SK-N-SH (cell line): Measurements from ENCODE around the gene BMP7. TPM values are rescaled to one million over a fixed set of nuclear protein-coding genes. Genes with fewer than 3 reads are reported as not detected.

Source experiments
- CTCF ChIA-PET: fragments of 300-600, 350-600 bp; formaldehyde crosslinking; extraction: SDS; loops from one replicate; lab custom pipeline; 2021; lab: Yijun Ruan, JAX
- POLR2A ChIA-PET: fragments of 350-600 bp; sonication (Branson Sonifier 250); formaldehyde crosslinking; extraction: SDS; loops from one replicate; lab custom pipeline; 2020; ENCODE audit warnings: antibody characterized with exemption, inconsistent platforms; lab: Yijun Ruan, JAX
- DNase-seq: peaks from one replicate; pipeline ENCODE4 v3.0.0; 2012
- H2AFZ ChIP-seq: fragments of 200-600 bp; sonication (generic); 2 replicates; pipeline ENCODE4 v1.8.1; 2016; ENCODE audit warnings: antibody characterized with exemption, mild to moderate bottlenecking, low read depth
- H3F3A ChIP-seq: fragments of 200-600 bp; sonication (generic); replicated peaks from 2 replicates; pipeline ENCODE3; 2016; ENCODE audit warnings: antibody characterized with exemption, mild to moderate bottlenecking; ENCODE audit not compliant: insufficient read depth
- H3K27ac ChIP-seq, 2 experiments: fragments of 200-500 bp in 1 of 2; fragments of 200-600 bp in 1 of 2; sonication (Bioruptor generic) in 1 of 2; sonication (generic), shearing (Covaris generic) in 1 of 2; 2 replicates each; pipeline versions ENCODE4 v1.5.1 to v1.6.1; 2014 to 2016; ENCODE audit warnings: low read depth in 2 of 2, inconsistent platforms in 1 of 2, low read length in 1 of 2, mild to moderate bottlenecking in 1 of 2, mixed read lengths in 1 of 2
- H3K27me3 ChIP-seq: fragments of 200-600 bp; sonication (generic), shearing (Covaris generic); 2 replicates; pipeline ENCODE4 v1.6.1; 2016; ENCODE audit warnings: mixed run types; ENCODE audit not compliant: insufficient read depth
- H3K36me3 ChIP-seq, 2 experiments: fragments of 200-500 bp in 1 of 2; fragments of 200-600 bp in 1 of 2; sonication (Bioruptor generic) in 1 of 2; sonication (generic) in 1 of 2; replicated peaks in 1 of 2; 2 replicates each; pipeline versions ENCODE3 to v1.5.1; 2014 to 2016; ENCODE audit warnings: low read length in 1 of 2, mild to moderate bottlenecking in 1 of 2; ENCODE audit not compliant: insufficient read depth in 2 of 2, control insufficient read depth in 1 of 2
- H3K4me1 ChIP-seq, 2 experiments: fragments of 200-500 bp in 1 of 2; fragments of 200-600 bp in 1 of 2; sonication (Bioruptor generic) in 1 of 2; sonication (generic), shearing (Covaris generic) in 1 of 2; 2 replicates each; pipeline versions ENCODE4 v1.5.1 to v1.6.1; 2014 to 2016; ENCODE audit warnings: low read depth in 1 of 2, low read length in 1 of 2, mixed run types in 1 of 2; ENCODE audit not compliant: insufficient read depth in 2 of 2, control insufficient read depth in 1 of 2
- H3K4me2 ChIP-seq: fragments of 200-600 bp; sonication (generic), shearing (Covaris generic); 2 replicates; pipeline ENCODE4 v1.6.1; 2017; ENCODE audit warnings: mixed run types
- H3K4me3 ChIP-seq, 2 experiments: fragments of 200-500 bp in 1 of 2; fragments of 200-600 bp in 1 of 2; sonication (Bioruptor generic) in 1 of 2; sonication (generic), shearing (Covaris generic) in 1 of 2; 2 replicates each; pipeline versions ENCODE4 v1.5.1 to v1.8.1; 2014 to 2016; ENCODE audit warnings: low read depth in 2 of 2, inconsistent platforms in 1 of 2, low read length in 1 of 2, mild to moderate bottlenecking in 1 of 2, mixed read lengths in 1 of 2, moderate library complexity in 1 of 2
- H3K79me2 ChIP-seq: fragments of 200-600 bp; sonication (generic); 2 replicates; pipeline ENCODE4 v1.8.1; 2017; ENCODE audit warnings: mild to moderate bottlenecking; ENCODE audit not compliant: insufficient read depth
- H3K9ac ChIP-seq: fragments of 200-600 bp; sonication (generic); 2 replicates; pipeline ENCODE4 v1.6.1; 2017; ENCODE audit warnings: mixed run types
- H3K9me2 ChIP-seq: fragments of 200-600 bp; sonication (generic); 2 replicates; pipeline ENCODE4 v1.6.1; 2017; ENCODE audit warnings: mixed run types
- H3K9me3 ChIP-seq: fragments of 200-600 bp; sonication (generic); 2 replicates; pipeline ENCODE4 v1.6.1; 2017; ENCODE audit warnings: mixed run types, mild to moderate bottlenecking, moderate library complexity
- H4K20me1 ChIP-seq: fragments of 200-600 bp; sonication (generic); 2 replicates; pipeline ENCODE4 v1.6.1; 2017; ENCODE audit warnings: mild to moderate bottlenecking, mixed run types; ENCODE audit not compliant: insufficient read depth
- GATA2 ChIP-seq: sonication (generic); formaldehyde crosslinking; IDR thresholded peaks from 2 replicates; pipeline ENCODE4 v1.5.0; 2020; ENCODE audit warnings: mild to moderate bottlenecking, missing genetic modification reagents
- IRF3 ChIP-seq: fragments of 150-350 bp; IDR thresholded peaks from 2 replicates; pipeline ENCODE4 v1.6.1; 2016; ENCODE audit warnings: mild to moderate bottlenecking, low read depth, low read length
- MXI1 ChIP-seq: IDR thresholded peaks from 2 replicates; pipeline ENCODE4 v1.6.1; 2012; ENCODE audit warnings: mild to moderate bottlenecking, low read depth, low read length, improper control_type of control experiment
- RAD21 ChIP-seq: IDR thresholded peaks from 2 replicates; pipeline ENCODE4 v1.6.1; 2012; ENCODE audit warnings: mild to moderate bottlenecking, low read length
- RCOR1 ChIP-seq: fragments of 150-350 bp; IDR thresholded peaks from 2 replicates; pipeline ENCODE4 v1.6.1; 2017; ENCODE audit warnings: antibody characterized with exemption, low read length
- RFX5 ChIP-seq: IDR thresholded peaks from 2 replicates; pipeline ENCODE4 v1.6.1; 2012; ENCODE audit warnings: mild to moderate bottlenecking, improper control_type of control experiment, low read length
- SIN3A ChIP-seq: IDR thresholded peaks from 2 replicates; pipeline ENCODE4 v1.6.1; 2012; ENCODE audit warnings: low read depth, mild to moderate bottlenecking, low read length, moderate library complexity, borderline replicate concordance
- TAF1 ChIP-seq: IDR thresholded peaks from 2 replicates; pipeline ENCODE4 v1.6.1; 2012; ENCODE audit warnings: low read depth, mild to moderate bottlenecking, low read length, moderate library complexity, borderline replicate concordance
- WGBS: methylation state at CpG from one replicate; pipeline ENCODE4 v1.1.6; 2017; ENCODE audit warnings: low lambda C conversion rate; 5-methylcytosine and 5-hydroxymethylcytosine counted together
- polyA plus RNA-seq, 3 experiments: library from polyadenylated mRNA; depleted of rRNA; stranded (reverse); fragments of >200 nt; gene quantifications; 2 replicates each; pipeline ENCODE4 v1.2.3, GENCODE V29; 2012
- TF ChIP-seq, protein P1 (sequence below): fragments of 150-350 bp; IDR thresholded peaks from 2 replicates; pipeline ENCODE4 v1.6.1; 2017; ENCODE audit warnings: antibody characterized with exemption, low read length, low read depth, borderline replicate concordance

The BMP7 gene
- polyA plus RNA-seq, 1 of the 3 experiments (the other 2 are of a cell fraction): not detected

GRCh38 chr20:57267158-57267821 is 849 bp upstream of the BMP7 start:
- TF ChIP-seq GATA2 (CRISPR knock-in tag) (no peak), SIN3A (no peak), RCOR1 (no peak), TAF1 (no peak), IRF3 (no peak), MXI1 (no peak), RFX5 (no peak), RAD21 (no peak)
- TF ChIP-seq, protein P1, sequence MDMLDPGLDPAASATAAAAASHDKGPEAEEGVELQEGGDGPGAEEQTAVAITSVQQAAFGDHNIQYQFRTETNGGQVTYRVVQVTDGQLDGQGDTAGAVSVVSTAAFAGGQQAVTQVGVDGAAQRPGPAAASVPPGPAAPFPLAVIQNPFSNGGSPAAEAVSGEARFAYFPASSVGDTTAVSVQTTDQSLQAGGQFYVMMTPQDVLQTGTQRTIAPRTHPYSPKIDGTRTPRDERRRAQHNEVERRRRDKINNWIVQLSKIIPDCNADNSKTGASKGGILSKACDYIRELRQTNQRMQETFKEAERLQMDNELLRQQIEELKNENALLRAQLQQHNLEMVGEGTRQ: no peak
- TF ChIP-seq, all 33 proteins: peak for 0
- H2AFZ ChIP-seq: no peak overlapping the region
- no peaks in the 10 kb centered on the region for H4K20me1 ChIP-seq
- H3K4me1 ChIP-seq: peaks cover 0 to 15% of the 10 kb centered on the region in 2 experiments; a peak in 1 of 4 replicates
- no peak overlapping the region for H3K27ac ChIP-seq
- H3K36me3 ChIP-seq: no peaks in the 10 kb centered on the region
- no peak overlapping the region for H3K4me2 ChIP-seq
- no peaks in the 10 kb centered on the region for H3K9me2 ChIP-seq
- peaks cover 8% of the 10 kb centered on the region; the same call in 1 of the 2 replicates for H3K27me3 ChIP-seq
- ChIA-PET POLR2A (no interaction called here), CTCF (no interaction called here)
- H3K79me2 ChIP-seq: no peaks in the 10 kb centered on the region
- no peaks in the 10 kb centered on the region for H3K9me3 ChIP-seq
- DNase-seq: no peak
- no peaks in the 10 kb centered on the region for H3F3A ChIP-seq
- 50% methylated on average over 24 of the region's 24 CpGs for WGBS
- H3K4me3 ChIP-seq: no peak overlapping the region; a peak in 1 of 4 replicates
- H3K9ac ChIP-seq: no peak overlapping the region

GRCh38 chr20:57265997-57266290 is 497 bp downstream of the BMP7 start:
- peak; percentile 79 for DNase-seq
- no peak overlapping the region for H3K27ac ChIP-seq
- WGBS: no CpG with 5 or more reads among the region's 39 CpGs
- no peaks in the 10 kb centered on the region for H3K36me3 ChIP-seq
- no peak overlapping the region for H2AFZ ChIP-seq
- no peaks in the 10 kb centered on the region for H4K20me1 ChIP-seq
- no peaks in the 10 kb centered on the region for H3K9me3 ChIP-seq
- no peaks in the 10 kb centered on the region for H3K79me2 ChIP-seq
- H3K4me2 ChIP-seq: no peak overlapping the region
- peaks cover 8% of the 10 kb centered on the region; the same call in 1 of the 2 replicates for H3K27me3 ChIP-seq
- ChIA-PET POLR2A (no interaction called here), CTCF (interaction anchor here (0.7 to 2.5 kb wide), 5 partner anchors 14 to 66 kb away, joined by 3 to 8 read pairs (median 4); no protein-coding TSS in a partner anchor)
- TF ChIP-seq RAD21: no peak
- peak overlapping the region in 1 of 2 experiments; percentile 42; a peak in 1 of 4 replicates for H3K4me3 ChIP-seq
- H3F3A ChIP-seq: no peaks in the 10 kb centered on the region
- no peak overlapping the region for H3K9ac ChIP-seq
- peaks cover 0 to 18% of the 10 kb centered on the region in 2 experiments; a peak in 1 of 4 replicates for H3K4me1 ChIP-seq
- H3K9me2 ChIP-seq: no peaks in the 10 kb centered on the region
